Thyroid gland (tissue), 4 donors: ENCODE data around the gene ATP5ME.

Experiments used
- POLR2A ChIP-seq, 2 donors: fragments of 450-650 bp; IDR thresholded peaks; one replicate each; pipeline ENCODE4 v1.6.1; 2017; ENCODE audit warnings: antibody characterized with exemption in 2 of 2, mild to moderate bottlenecking in 2 of 2, moderate library complexity in 1 of 2
- TF ChIP-seq, protein P1 (sequence below), 6 experiments: fragments of 200-600 bp in 3 of 6; fragments of 450-650 bp in 3 of 6; sonication (generic) in 3 of 6; IDR thresholded peaks; one replicate each; pipeline ENCODE4 v1.5.1; 2016 to 2019; ENCODE audit warnings: antibody characterized with exemption in 6 of 6, mild to moderate bottlenecking in 2 of 6, inconsistent platforms in 1 of 6, moderate library complexity in 1 of 6

- TF ChIP-seq, protein P1, sequence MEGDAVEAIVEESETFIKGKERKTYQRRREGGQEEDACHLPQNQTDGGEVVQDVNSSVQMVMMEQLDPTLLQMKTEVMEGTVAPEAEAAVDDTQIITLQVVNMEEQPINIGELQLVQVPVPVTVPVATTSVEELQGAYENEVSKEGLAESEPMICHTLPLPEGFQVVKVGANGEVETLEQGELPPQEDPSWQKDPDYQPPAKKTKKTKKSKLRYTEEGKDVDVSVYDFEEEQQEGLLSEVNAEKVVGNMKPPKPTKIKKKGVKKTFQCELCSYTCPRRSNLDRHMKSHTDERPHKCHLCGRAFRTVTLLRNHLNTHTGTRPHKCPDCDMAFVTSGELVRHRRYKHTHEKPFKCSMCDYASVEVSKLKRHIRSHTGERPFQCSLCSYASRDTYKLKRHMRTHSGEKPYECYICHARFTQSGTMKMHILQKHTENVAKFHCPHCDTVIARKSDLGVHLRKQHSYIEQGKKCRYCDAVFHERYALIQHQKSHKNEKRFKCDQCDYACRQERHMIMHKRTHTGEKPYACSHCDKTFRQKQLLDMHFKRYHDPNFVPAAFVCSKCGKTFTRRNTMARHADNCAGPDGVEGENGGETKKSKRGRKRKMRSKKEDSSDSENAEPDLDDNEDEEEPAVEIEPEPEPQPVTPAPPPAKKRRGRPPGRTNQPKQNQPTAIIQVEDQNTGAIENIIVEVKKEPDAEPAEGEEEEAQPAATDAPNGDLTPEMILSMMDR (IDR thresholded peaks at IDR 0.05) = no peak
- no peak for TF ChIP-seq POLR2A (IDR thresholded peaks at IDR 0.05)
These were observed 22.9 kb downstream of the ATP5ME start for GRCh38 chr4:650951-651883.
